GM18870 (cell line): Measurements from ENCODE around the gene RHEBL1.

Experiments
- ATAC-seq: cut with Tn5 transposase; IDR thresholded peaks from one replicate; pipeline ENCODE4 v1.9.1; 2021; ENCODE audit warnings: moderate library complexity; ENCODE audit not compliant: unreplicated experiment

The RHEBL1 gene

GRCh38 chr12:49038291-49038955 lies 31.4 kb downstream of the RHEBL1 start:
- no peak for ATAC-seq

GRCh38 chr12:49037947-49038237 lies 31.9 kb downstream of the RHEBL1 start:
- ATAC-seq, result no peak

DNA sequence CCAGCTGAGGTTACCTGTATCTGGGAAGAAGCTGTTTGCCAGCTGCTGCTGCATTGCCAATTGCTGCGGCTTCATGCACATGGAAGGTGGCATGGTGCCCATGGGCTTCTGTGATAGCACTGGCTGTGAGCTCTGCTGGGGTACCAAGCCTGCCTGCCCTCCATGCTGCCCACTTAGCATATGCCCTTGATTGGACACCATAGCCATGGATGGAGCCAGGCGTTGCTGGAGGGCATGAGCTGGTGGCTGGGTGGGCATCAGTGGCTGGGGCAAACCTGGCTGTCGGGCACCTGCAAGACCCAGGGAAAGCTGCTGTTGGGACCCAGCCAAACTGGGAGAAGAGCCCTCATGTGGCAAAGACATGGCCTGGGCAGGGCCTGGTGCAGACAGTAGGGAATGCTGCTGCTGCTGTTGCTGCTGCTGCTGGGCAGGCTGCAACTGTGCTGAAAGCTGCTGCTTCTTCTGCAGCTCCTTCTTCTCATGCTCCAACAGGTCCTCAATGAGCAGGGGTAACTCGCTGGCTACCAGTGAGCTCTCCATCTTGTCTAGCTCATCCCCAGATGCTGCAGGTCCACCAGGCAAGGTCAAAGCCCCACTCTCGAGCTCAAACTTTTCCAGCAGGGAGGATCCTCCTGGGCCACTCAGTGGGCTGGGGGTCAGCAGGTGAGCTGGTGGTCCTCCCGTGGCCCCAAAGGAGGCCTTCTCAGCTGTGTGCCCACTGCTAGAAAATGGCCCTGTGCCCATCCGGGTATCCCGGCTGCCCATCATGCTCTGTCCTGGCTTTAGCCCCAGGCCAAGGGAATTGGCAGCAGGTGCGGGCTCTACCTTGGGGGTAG lies 32.5 kb downstream of the RHEBL1 start:
- ATAC-seq, result no peak

GRCh38 chr12:49036029-49036428 lies 33.8 kb downstream of the RHEBL1 start:
- ATAC-seq, result no peak

GRCh38 chr12:49034286-49034622 lies 35.5 kb downstream of the RHEBL1 start:
- no peak for ATAC-seq

GRCh38 chr12:49033611-49034285 lies 36.0 kb downstream of the RHEBL1 start:
- ATAC-seq, result no peak

DNA sequence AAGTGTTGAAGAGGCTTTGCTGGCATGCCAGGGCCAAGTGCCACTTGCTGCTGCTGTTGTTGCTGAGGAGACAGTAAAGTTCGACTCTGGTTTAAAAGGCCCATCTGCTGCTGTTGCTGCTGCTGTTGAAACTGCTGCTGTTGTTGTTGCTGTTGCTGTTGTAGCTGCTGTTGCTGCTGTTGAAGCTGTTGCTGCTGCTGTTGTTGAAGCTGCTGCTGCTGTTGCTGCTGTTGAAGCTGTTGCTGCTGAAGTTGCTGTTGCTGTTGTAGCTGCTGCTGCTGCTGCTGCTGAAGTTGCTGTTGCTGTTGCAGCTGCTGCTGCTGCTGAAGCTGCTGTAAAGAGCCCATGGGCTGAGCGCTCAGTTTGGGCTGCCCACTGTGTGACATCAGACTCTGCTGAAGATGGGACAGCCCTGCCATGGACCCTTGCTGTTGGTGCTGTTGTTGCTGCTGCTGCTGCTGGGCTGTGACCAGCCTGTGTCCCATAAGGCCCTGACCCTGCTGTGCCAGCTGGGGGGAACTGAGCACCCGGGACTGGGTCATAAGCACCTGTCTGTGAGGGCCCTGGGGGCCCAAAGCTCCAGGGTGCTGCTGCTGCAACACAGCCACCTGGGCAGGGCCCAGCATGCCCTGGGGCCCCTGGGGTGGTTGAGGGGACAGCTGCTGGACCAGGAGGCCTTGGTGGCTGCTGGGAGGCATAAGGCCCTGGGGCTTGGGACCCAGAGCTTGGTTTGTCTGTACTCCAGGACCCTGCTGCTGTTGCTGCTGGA lies 36.9 kb downstream of the RHEBL1 start:
- ATAC-seq, result no peak

GRCh38 chr12:49032276-49032675 lies 37.5 kb downstream of the RHEBL1 start:
- ATAC-seq, result no peak

GRCh38 chr12:49031573-49032161 lies 38.1 kb downstream of the RHEBL1 start:
- ATAC-seq, result no peak

GRCh38 chr12:49030714-49031572 lies 38.8 kb downstream of the RHEBL1 start:
- ATAC-seq, result no peak

DNA sequence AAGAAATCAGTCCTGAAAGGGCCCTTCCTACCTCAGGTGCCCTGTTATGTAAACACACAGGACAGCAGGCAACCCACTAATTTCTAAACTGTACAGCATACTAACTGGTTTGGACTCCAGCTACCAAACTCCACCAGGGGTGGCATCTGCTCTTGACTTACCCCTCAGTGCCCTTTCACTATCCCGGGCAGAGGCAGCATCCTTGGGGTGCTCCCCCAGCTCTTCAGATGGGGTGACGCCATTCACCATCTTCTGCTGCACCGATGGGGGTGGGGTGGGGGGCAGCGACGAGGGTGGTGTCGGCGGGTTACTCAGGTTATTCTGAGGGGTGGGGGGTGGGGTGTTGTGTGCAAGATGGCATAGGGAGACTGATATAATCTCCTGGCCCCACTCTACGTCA lies 39.7 kb downstream of the RHEBL1 start:
- ATAC-seq, result no peak

GRCh38 chr12:49028666-49029275 lies 41.0 kb downstream of the RHEBL1 start:
- no peak for ATAC-seq

DNA sequence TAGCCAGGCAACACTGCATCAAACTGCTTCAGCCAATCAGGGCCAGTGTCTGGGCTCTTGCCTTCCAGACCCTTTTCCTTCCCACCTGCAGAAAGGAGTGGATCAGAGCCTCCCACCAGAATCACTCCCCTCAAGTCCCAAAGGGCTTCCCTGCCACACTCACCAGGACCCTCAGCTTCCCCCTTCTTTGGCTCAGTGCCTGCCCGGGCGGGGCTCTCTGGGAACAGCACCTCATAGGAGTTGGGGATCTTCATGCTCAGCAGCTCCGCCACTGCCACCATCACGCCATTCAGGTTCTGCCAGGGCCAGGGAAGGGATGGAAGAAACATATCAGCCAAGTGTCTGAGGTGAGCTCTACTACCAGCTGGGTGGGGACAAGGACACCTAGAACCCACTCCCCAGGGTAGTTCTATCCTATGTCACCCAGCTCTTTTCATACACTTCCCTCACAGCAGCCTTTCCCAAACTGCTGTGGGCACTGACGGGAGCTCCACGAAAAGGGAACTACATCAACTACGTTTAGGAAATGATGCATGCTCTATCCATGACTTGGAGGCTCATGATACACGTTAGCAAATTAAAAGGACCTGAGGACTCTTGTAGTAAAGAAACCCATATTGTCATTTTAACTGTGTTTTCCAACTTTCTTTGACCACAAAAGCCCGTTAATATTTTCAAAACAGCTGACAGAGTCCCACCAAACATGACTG lies 41.8 kb downstream of the RHEBL1 start:
- ATAC-seq, result no peak

DNA sequence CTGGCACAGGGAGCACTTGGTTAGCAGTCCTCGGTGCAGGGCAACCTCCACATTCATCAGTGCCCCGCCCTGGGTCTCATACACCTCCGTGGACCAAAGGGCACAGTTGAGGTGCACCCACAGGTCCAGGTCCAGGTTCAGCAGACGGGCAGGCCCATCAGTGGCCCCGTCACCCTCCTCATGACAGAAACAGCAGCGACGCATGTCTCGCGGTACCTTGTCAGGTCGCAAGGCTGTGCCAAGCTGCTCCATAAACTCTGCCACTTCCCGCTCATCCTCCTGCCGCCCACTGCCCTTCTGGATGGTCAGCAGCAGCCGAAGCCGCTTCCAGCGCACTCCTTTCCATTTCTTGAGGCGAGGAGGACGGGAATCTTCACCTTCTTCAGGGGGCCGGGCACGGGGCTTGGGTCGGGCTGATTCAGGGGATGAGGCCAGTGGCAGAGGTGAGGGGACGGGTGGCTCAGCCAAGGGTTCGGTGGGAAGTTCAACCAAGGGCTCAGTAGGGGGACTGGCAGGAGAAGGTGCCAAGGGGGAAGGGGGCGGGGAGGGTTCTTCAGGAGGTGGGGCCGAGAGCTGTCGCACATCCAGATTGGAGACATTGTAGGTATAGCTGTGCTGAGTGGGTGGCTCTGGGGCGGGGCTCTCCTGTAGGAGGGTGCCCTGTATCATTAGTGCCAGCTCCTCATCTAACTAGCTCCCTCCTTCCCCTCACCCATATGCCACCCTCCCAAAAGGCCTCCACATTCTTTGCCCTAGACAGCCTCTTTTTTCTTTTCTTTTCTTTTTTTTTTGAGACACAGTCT lies 42.9 kb downstream of the RHEBL1 start:
- ATAC-seq, result no peak

- no peak for ATAC-seq
These were observed 43.7 kb downstream of the RHEBL1 start for GRCh38 chr12:49026101-49026500.

DNA sequence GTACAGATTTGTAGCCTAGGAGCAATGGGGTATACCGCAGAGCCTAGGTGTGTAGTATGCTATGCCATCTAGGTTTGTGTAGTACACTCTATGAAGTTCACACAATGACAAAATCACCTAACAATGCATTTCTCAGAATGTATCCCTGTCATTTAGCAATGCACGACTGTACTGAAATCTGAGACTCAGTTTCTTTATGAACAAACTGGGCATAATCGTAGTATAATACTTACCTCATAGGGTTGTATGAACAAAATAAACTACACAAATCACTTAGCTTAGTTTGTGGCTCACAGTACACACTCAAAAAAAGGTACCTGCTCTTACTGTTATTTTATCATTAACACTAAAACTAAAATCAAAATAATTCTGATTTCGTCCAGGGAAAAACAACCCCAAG lies 44.3 kb downstream of the RHEBL1 start:
- no peak for ATAC-seq

DNA sequence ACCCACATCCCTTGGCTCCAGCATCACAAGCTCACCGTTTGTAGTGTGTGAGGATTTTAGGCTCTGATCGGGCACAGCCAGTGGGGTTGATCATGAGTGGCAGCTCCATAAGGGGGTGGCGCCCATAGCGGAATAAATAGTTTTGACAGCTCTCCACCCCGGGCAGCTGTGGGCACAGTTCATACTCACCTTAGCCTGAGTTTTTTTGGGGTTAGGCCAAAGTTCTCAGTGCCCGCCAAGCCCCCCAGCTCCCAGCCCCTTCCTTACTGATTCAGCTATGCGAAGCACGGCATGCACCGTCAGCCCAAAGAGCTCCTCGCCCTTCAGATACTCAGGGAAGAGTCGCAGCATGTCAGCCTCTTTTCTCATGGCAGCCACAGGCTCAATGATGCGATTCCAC lies 45.2 kb downstream of the RHEBL1 start:
- ATAC-seq, result no peak

GRCh38 chr12:49023812-49024211 lies 46.0 kb downstream of the RHEBL1 start:
- no peak for ATAC-seq
